ENCODE measurements around the gene LOXHD1. TPM values are rescaled to one million over a fixed set of nuclear protein-coding genes. Genes with fewer than 3 reads are reported as not detected.

LOXHD1 gene
- total RNA-seq, 1 donor from 2014 or later, result not detected

DNA sequence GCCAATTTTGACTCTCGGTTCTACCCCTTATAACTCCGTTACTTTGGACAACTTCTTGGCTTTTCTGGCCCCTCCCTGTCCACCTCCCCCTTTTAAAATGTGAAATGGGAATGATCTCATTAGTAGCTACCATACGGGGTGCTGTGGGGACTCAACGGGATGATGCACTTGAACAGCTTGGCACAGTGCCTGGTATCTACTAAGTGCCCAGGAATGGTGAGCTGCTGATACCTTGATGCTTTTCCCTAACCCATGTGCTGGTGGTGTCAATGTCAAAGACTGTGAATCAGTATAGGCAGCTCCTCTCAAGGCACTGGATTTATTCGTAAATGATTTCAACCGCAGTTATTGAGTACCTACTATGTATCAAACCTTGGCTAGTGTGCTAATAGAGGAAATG, 204.2 kb downstream of the LOXHD1 start:
- Histone ChIP-seq H3K36me3 (no peaks in the 10 kb centered on the region), H3K4me1 (no peaks in the 10 kb centered on the region), H3K27ac (no peak overlapping the region), H3K9me3 (no peaks in the 10 kb centered on the region), H3K27me3 (no peaks in the 10 kb centered on the region), H3K4me3 (no peak overlapping the region)
- DNase-seq (ENCODE audit: low spot score in 2 of 2), result no peak
- TF ChIP-seq, protein P1, sequence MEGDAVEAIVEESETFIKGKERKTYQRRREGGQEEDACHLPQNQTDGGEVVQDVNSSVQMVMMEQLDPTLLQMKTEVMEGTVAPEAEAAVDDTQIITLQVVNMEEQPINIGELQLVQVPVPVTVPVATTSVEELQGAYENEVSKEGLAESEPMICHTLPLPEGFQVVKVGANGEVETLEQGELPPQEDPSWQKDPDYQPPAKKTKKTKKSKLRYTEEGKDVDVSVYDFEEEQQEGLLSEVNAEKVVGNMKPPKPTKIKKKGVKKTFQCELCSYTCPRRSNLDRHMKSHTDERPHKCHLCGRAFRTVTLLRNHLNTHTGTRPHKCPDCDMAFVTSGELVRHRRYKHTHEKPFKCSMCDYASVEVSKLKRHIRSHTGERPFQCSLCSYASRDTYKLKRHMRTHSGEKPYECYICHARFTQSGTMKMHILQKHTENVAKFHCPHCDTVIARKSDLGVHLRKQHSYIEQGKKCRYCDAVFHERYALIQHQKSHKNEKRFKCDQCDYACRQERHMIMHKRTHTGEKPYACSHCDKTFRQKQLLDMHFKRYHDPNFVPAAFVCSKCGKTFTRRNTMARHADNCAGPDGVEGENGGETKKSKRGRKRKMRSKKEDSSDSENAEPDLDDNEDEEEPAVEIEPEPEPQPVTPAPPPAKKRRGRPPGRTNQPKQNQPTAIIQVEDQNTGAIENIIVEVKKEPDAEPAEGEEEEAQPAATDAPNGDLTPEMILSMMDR (IDR thresholded peaks at IDR 0.05), result no peak
- intact Hi-C loops (cut with DNase I), result no loop called here

GRCh38 chr18:46449499-46449898, 207.5 kb downstream of the LOXHD1 start:
- intact Hi-C loops (cut with DNase I), result no loop called here
- no peaks in the 10 kb centered on the region for H3K4me1 ChIP-seq
- TF ChIP-seq, protein P1 (IDR thresholded peaks at IDR 0.05), result no peak
- DNase-seq (ENCODE audit: low spot score in 2 of 2), result no peak
- no peaks in the 10 kb centered on the region for H3K27me3 ChIP-seq
- H3K4me3 ChIP-seq, result no peak overlapping the region
- H3K27ac ChIP-seq, result no peak overlapping the region
- H3K9me3 ChIP-seq, result no peaks in the 10 kb centered on the region
- H3K36me3 ChIP-seq, result no peaks in the 10 kb centered on the region

DNA sequence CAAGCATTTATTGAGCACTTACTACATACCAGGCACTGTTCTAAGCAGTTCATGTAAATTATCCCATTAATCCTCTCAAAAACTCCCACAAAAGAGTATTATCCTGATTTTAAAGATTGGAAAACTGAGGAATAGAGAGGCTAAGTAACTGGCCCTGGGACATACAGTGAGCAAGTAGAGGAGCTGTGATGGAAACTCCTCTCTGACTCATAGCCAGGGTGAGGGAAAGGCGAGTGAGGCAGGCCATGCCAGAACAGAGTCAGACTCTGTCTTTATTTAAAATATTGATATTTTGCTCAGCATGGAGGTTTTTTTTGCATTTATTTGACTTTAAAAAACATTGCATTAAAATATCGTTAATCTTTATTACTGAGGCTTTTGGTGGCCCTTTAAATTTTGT, 208.0 kb downstream of the LOXHD1 start:
- Histone ChIP-seq H3K4me3 (no peak overlapping the region), H3K9me3 (no peaks in the 10 kb centered on the region), H3K27ac (no peak overlapping the region), H3K36me3 (no peaks in the 10 kb centered on the region), H3K27me3 (no peaks in the 10 kb centered on the region), H3K4me1 (no peaks in the 10 kb centered on the region)
- no peak for DNase-seq (ENCODE audit: low spot score in 2 of 2)
- intact Hi-C loops (cut with DNase I), result no loop called here
- TF ChIP-seq, protein P1 (IDR thresholded peaks at IDR 0.05), result no peak

DNA sequence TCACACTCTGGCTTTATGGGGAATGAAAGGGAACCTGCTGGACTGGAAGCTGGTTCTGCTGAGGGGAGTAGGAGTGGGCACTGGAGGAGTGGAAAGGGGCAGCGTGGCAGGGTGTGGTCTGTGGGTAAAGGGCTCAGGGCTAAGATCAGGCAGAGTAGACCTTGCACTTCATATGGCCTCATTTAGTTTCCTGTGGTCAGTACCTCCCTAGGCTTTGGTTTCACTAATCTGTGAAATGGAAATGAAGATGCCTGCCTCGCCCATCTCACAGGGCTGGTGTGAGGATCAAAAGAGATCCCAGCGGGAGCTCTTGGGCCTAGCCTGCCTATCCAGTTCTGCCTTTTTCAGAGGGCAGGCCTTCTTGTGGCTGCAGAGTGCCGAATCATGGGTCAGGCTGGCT, 208.7 kb downstream of the LOXHD1 start:
- intact Hi-C loops (cut with DNase I), result no loop called here
- Histone ChIP-seq H3K9me3 (peaks cover 0 to under 1% of the 10 kb centered on the region in 2 donors), H3K27me3 (no peaks in the 10 kb centered on the region), H3K4me1 (no peaks in the 10 kb centered on the region), H3K27ac (no peak overlapping the region), H3K36me3 (no peaks in the 10 kb centered on the region), H3K4me3 (no peak overlapping the region)
- TF ChIP-seq, protein P1 (IDR thresholded peaks at IDR 0.05), result no peak
- no peak for DNase-seq (ENCODE audit: low spot score in 2 of 2)

DNA sequence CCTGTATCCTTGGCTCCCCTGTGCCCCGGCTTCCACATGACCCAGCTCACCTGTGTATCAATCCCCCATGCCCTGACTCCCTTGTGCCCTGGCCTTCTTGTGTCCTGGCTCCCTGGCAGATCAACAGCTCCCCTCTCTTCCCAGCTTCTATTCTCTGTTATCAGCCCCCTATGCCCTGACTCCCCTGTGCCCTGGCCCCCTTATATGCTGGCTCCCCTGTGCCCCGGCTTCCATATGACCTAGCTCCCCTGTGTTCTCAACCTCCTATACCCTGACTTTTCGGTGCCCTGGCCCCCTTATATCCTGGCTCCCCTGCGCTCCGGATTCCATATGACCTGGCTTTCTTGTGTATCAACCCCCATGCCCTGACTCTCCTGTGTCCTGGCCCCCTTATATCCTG, 209.2 kb downstream of the LOXHD1 start:
- Histone ChIP-seq H3K27me3 (no peaks in the 10 kb centered on the region), H3K36me3 (no peaks in the 10 kb centered on the region), H3K4me3 (no peak overlapping the region), H3K4me1 (no peaks in the 10 kb centered on the region), H3K27ac (no peak overlapping the region), H3K9me3 (peaks cover 0 to 4% of the 10 kb centered on the region in 2 donors)
- DNase-seq (ENCODE audit: low spot score in 2 of 2), result no peak
- TF ChIP-seq, protein P1 (IDR thresholded peaks at IDR 0.05), result no peak
- intact Hi-C loops (cut with DNase I), result no loop called here

DNA sequence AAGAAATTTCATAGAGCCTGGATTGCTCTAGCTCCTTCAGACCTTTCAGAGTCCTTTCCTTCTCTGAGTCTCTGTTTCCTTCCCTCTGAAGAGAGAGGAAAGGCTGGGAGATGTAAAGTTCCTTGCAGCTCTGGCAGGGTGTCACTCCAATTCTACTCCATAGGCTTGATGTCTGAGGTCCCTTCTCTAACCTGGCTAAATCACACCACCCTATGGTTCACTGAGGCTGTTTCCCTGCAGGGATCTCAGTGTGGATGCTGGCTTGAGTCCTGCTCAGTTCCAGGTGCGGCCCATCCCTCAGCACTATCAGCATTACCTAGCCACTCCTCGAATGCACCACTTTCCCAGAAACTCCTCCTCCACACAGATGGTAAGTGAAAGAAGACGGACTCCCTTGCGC, 209.7 kb downstream of the LOXHD1 start:
- no peak overlapping the region for H3K27ac ChIP-seq
- H3K4me1 ChIP-seq, result no peaks in the 10 kb centered on the region
- DNase-seq (ENCODE audit: low spot score in 2 of 2), result no peak
- no peak overlapping the region for H3K4me3 ChIP-seq
- no peaks in the 10 kb centered on the region for H3K27me3 ChIP-seq
- intact Hi-C loops (cut with DNase I), result no loop called here
- TF ChIP-seq, protein P1 (IDR thresholded peaks at IDR 0.05), result no peak
- H3K9me3 ChIP-seq, result peaks cover 0 to 4% of the 10 kb centered on the region in 2 donors
- H3K36me3 ChIP-seq, result no peaks in the 10 kb centered on the region

All from ascending aorta (tissue), 2 donors.